Upper lobe of left lung (tissue), 6 donors: ENCODE measurements around the gene PF4V1. TPM values are rescaled to one million over a fixed set of nuclear protein-coding genes. Genes with fewer than 3 reads are reported as not detected.

Experiments used
- ATAC-seq, 2 donors: fragments of 200-7000 bp; cut with Tn5 transposase; one replicate each; pipeline ENCODE4 v1.9.1; 2022; ENCODE audit warnings: mild to moderate bottlenecking in 2 of 2, moderate library complexity in 2 of 2; ENCODE audit not compliant: low FRiP score in 2 of 2
- DNase-seq, 2 donors: peaks; one replicate each; pipeline ENCODE4 v3.0.0-alpha.2; 2019 to 2020
- H3K27ac ChIP-seq, 4 donors: fragments of 200-600 bp; sonication (generic); one replicate each; pipeline ENCODE4 v1.5.1; 2016 to 2019
- H3K27me3 ChIP-seq, 4 donors: fragments of 200-600 bp; sonication (generic); one replicate each; pipeline ENCODE4 v1.5.1; 2017 to 2019
- H3K36me3 ChIP-seq, 4 donors: fragments of 200-600 bp; sonication (generic); one replicate each; pipeline ENCODE4 v1.5.1; 2016 to 2019
- H3K4me1 ChIP-seq, 4 donors: fragments of 200-600 bp; sonication (generic); one replicate each; pipeline ENCODE4 v1.5.1; 2018 to 2019
- H3K4me3 ChIP-seq, 4 donors: fragments of 200-600 bp; sonication (generic); one replicate each; pipeline ENCODE4 v1.5.1; 2017 to 2019; ENCODE audit warnings: mild to moderate bottlenecking in 2 of 4, moderate library complexity in 1 of 4
- H3K9me3 ChIP-seq, 4 donors: fragments of 200-600 bp; sonication (generic); one replicate each; pipeline ENCODE4 v1.5.1; 2018 to 2019
- EP300 ChIP-seq, 4 donors: sonication (generic); formaldehyde crosslinking; IDR thresholded peaks; one replicate each; pipeline ENCODE4 v1.5.1; 2017; ENCODE audit warnings: antibody characterized with exemption in 4 of 4, control low read depth in 2 of 4
- POLR2A ChIP-seq, 4 donors: fragments of 450-650 bp; IDR thresholded peaks; one replicate each; pipeline ENCODE4 v1.5.1; 2016 to 2017; ENCODE audit warnings: antibody characterized with exemption in 4 of 4, mild to moderate bottlenecking in 2 of 4
- POLR2AphosphoS5 ChIP-seq, 2 donors: sonication (generic); formaldehyde crosslinking; IDR thresholded peaks; one replicate each; pipeline ENCODE4 v1.5.1; 2017; ENCODE audit warnings: antibody characterized with exemption in 2 of 2
- WGBS, 2 donors: methylation state at CpG; one replicate each; pipeline ENCODE4 v1.1.5; 2017 to 2018; 5-methylcytosine and 5-hydroxymethylcytosine counted together
- total RNA-seq, 6 donors: library from RNA; depleted of rRNA in 4 of 6; stranded (reverse); fragments of >200 nt in 4 of 6; gene quantifications; one replicate each; pipeline versions ENCODE4 v1.1.0 to v1.2.1, GENCODE V29; 2016 to 2021
- TF ChIP-seq, protein P1 (sequence below), 6 experiments: fragments of 450-650 bp in 4 of 6; fragments of 200-600 bp in 2 of 6; sonication (generic) in 2 of 6; IDR thresholded peaks; one replicate each; pipeline ENCODE4 v1.5.1; 2016 to 2019; ENCODE audit warnings: antibody characterized with exemption in 6 of 6
- donor health status: DM: no; HTN: no; CAD: no; lungs with moderate emphysema.
- donor health status: DM: no; HTN: yes; CAD: no; lungs with severe emphysema.

PF4V1 gene
- total RNA-seq, 6 donors from 2014 or later = not detected

DNA sequence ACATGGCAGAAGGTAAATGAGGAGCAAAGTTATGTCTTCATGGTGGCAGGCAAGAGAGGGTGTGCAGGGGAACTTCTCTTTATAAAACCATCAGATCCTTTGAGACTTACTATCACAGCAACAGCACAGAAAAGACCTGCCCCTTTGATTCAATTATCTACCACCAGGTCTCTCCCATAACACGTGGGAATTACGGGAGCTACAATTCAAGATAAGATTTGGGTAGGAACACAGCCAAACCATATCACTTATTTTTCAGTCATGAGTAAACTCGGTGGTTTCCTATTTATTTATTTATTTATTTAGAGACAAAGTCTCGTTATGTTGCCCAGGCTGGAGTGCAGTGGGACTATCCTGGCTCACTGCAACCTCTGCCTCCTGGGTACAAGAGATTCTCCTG is 38.2 kb downstream of the PF4V1 start:
- Histone ChIP-seq H3K36me3 (no peaks in the 10 kb centered on the region), H3K4me3 (no peak overlapping the region), H3K27ac (no peak overlapping the region), H3K27me3 (no peaks in the 10 kb centered on the region), H3K4me1 (peaks cover 7 to 19% (median 17%) of the 10 kb centered on the region in 4 donors), H3K9me3 (no peaks in the 10 kb centered on the region)
- no peak for ATAC-seq
- TF ChIP-seq POLR2AphosphoS5 (IDR thresholded peaks at IDR 0.05) (no peak), POLR2A (IDR thresholded peaks at IDR 0.05) (no peak), EP300 (IDR thresholded peaks at IDR 0.05) (no peak)
- TF ChIP-seq, protein P1, sequence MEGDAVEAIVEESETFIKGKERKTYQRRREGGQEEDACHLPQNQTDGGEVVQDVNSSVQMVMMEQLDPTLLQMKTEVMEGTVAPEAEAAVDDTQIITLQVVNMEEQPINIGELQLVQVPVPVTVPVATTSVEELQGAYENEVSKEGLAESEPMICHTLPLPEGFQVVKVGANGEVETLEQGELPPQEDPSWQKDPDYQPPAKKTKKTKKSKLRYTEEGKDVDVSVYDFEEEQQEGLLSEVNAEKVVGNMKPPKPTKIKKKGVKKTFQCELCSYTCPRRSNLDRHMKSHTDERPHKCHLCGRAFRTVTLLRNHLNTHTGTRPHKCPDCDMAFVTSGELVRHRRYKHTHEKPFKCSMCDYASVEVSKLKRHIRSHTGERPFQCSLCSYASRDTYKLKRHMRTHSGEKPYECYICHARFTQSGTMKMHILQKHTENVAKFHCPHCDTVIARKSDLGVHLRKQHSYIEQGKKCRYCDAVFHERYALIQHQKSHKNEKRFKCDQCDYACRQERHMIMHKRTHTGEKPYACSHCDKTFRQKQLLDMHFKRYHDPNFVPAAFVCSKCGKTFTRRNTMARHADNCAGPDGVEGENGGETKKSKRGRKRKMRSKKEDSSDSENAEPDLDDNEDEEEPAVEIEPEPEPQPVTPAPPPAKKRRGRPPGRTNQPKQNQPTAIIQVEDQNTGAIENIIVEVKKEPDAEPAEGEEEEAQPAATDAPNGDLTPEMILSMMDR (IDR thresholded peaks at IDR 0.05) = no peak
- no peak for DNase-seq
- 62 to 68% methylated on average over 4 of the region's 4 CpGs for WGBS, 2 donors

GRCh38 chr4:73891739-73892405 is 38.8 kb downstream of the PF4V1 start:
- H3K4me1 ChIP-seq = peaks cover 7 to 19% (median 17%) of the 10 kb centered on the region in 4 donors
- ATAC-seq (peak in 1 of 2 donors; percentile 64), DNase-seq (no peak)
- no peak for TF ChIP-seq POLR2AphosphoS5 (IDR thresholded peaks at IDR 0.05)
- no peak overlapping the region for H3K27ac ChIP-seq
- no peaks in the 10 kb centered on the region for H3K9me3 ChIP-seq
- H3K4me3 ChIP-seq = no peak overlapping the region
- H3K27me3 ChIP-seq = no peaks in the 10 kb centered on the region
- no peaks in the 10 kb centered on the region for H3K36me3 ChIP-seq
- 75 to 86% methylated on average over 1 of the region's 1 CpG for WGBS, 2 donors

GRCh38 chr4:73892966-73893365 is 39.9 kb downstream of the PF4V1 start:
- Histone ChIP-seq H3K36me3 (no peaks in the 10 kb centered on the region), H3K4me1 (peaks cover 7 to 19% (median 17%) of the 10 kb centered on the region in 4 donors), H3K4me3 (no peak overlapping the region), H3K27ac (no peak overlapping the region), H3K27me3 (no peaks in the 10 kb centered on the region), H3K9me3 (no peaks in the 10 kb centered on the region)
- 74 to 75% methylated on average over 3 of the region's 3 CpGs for WGBS, 2 donors
- TF ChIP-seq POLR2AphosphoS5 (IDR thresholded peaks at IDR 0.05) (no peak), POLR2A (IDR thresholded peaks at IDR 0.05) (no peak), EP300 (IDR thresholded peaks at IDR 0.05) (no peak)
- TF ChIP-seq, protein P1 (IDR thresholded peaks at IDR 0.05) = no peak
- no peak for DNase-seq
- no peak for ATAC-seq

- H3K4me3 ChIP-seq = no peak overlapping the region
- ATAC-seq = no peak
- peaks cover 7 to 19% (median 17%) of the 10 kb centered on the region in 4 donors for H3K4me1 ChIP-seq
- no peaks in the 10 kb centered on the region for H3K9me3 ChIP-seq
- no peak for TF ChIP-seq EP300 (IDR thresholded peaks at IDR 0.05)
- TF ChIP-seq, protein P1 (IDR thresholded peaks at IDR 0.05) = no peak
- TF ChIP-seq POLR2A (IDR thresholded peaks at IDR 0.05) = no peak
- no peak for TF ChIP-seq POLR2AphosphoS5 (IDR thresholded peaks at IDR 0.05)
- H3K27me3 ChIP-seq = no peaks in the 10 kb centered on the region
- H3K27ac ChIP-seq = no peak overlapping the region
- no peak for DNase-seq
- H3K36me3 ChIP-seq = no peaks in the 10 kb centered on the region
- WGBS, 2 donors = 63 to 64% methylated on average over 2 of the region's 2 CpGs
Measured at GRCh38 chr4:73894001-73894400, 40.9 kb downstream of the PF4V1 start.

GRCh38 chr4:73895201-73896175 is 42.4 kb downstream of the PF4V1 start:
- Histone ChIP-seq H3K4me1 (peaks cover 7 to 19% (median 17%) of the 10 kb centered on the region in 4 donors), H3K27ac (no peak overlapping the region), H3K36me3 (no peaks in the 10 kb centered on the region), H3K9me3 (no peaks in the 10 kb centered on the region), H3K4me3 (no peak overlapping the region), H3K27me3 (no peaks in the 10 kb centered on the region)
- DNase-seq = no peak
- no peak for ATAC-seq
- no peak for TF ChIP-seq POLR2AphosphoS5 (IDR thresholded peaks at IDR 0.05)
- TF ChIP-seq, protein P1 (IDR thresholded peaks at IDR 0.05) = no peak
- TF ChIP-seq POLR2A (IDR thresholded peaks at IDR 0.05) = no peak
- TF ChIP-seq EP300 (IDR thresholded peaks at IDR 0.05) = no peak
- 68 to 72% methylated on average over 9 of the region's 9 CpGs for WGBS, 2 donors
